HG03045 (cell line): ENCODE measurements around the gene TEX53.

Experiments used
- ATAC-seq: cut with Tn5 transposase; IDR thresholded peaks from one replicate; pipeline ENCODE4 v1.9.1; 2021; ENCODE audit warnings: mild to moderate bottlenecking, moderate library complexity; ENCODE audit not compliant: unreplicated experiment

TEX53 gene

GRCh38 chr9:114680259-114681001 lies 22.8 kb upstream of the TEX53 start:
- ATAC-seq: no peak

GRCh38 chr9:114678795-114679194 lies 21.2 kb upstream of the TEX53 start:
- no peak for ATAC-seq

- no peak for ATAC-seq
Observed at GRCh38 chr9:114678130-114678529, 20.5 kb upstream of the TEX53 start.

- no peak for ATAC-seq
Observed at GRCh38 chr9:114677418-114677817, 19.8 kb upstream of the TEX53 start.

GRCh38 chr9:114676901-114677300 lies 19.3 kb upstream of the TEX53 start:
- no peak for ATAC-seq

GRCh38 chr9:114674798-114675540 lies 17.4 kb upstream of the TEX53 start:
- ATAC-seq: no peak

- no peak for ATAC-seq
Observed at GRCh38 chr9:114674076-114674797, 16.6 kb upstream of the TEX53 start.

- no peak for ATAC-seq
Observed at GRCh38 chr9:114671605-114672004, 14.0 kb upstream of the TEX53 start.

- ATAC-seq: no peak
Observed at GRCh38 chr9:114669961-114670360, 12.4 kb upstream of the TEX53 start.

- ATAC-seq: no peak
Observed at GRCh38 chr9:114668146-114668545, 10.5 kb upstream of the TEX53 start.

GRCh38 chr9:114666851-114667250 lies 9.2 kb upstream of the TEX53 start:
- no peak for ATAC-seq

GRCh38 chr9:114666401-114666800 lies 8.8 kb upstream of the TEX53 start:
- no peak for ATAC-seq

GRCh38 chr9:114664181-114664580 lies 6.6 kb upstream of the TEX53 start:
- no peak for ATAC-seq

GRCh38 chr9:114662081-114662989 lies 4.7 kb upstream of the TEX53 start:
- peak; percentile 73 for ATAC-seq

GRCh38 chr9:114656301-114656700 lies 1.3 kb downstream of the TEX53 start:
- ATAC-seq: no peak

GRCh38 chr9:114655689-114656088 lies 1.9 kb downstream of the TEX53 start:
- no peak for ATAC-seq

- no peak for ATAC-seq
Observed at GRCh38 chr9:114653556-114654159, 3.9 kb downstream of the TEX53 start.

- ATAC-seq: no peak
Observed at GRCh38 chr9:114652776-114653555, 4.6 kb downstream of the TEX53 start.

- ATAC-seq: no peak
Observed at GRCh38 chr9:114643896-114644295, 13.7 kb downstream of the TEX53 start.

- no peak for ATAC-seq
Observed at GRCh38 chr9:114643001-114643400, 14.6 kb downstream of the TEX53 start.
